Naive B cell (primary cell): Measurements from ENCODE around the gene SERPINA1. TPM values are rescaled to one million over a fixed set of nuclear protein-coding genes. Genes with fewer than 3 reads are reported as not detected.

Experiments
- ATAC-seq, 2 donors: fragments of 150-1000 bp; cut with Tn5 transposase; 2 replicates each; pipeline ENCODE4 v1.10.0; 2021; ENCODE audit warnings: low read depth in 2 of 2, mild to moderate bottlenecking in 2 of 2, moderate library complexity in 2 of 2
- DNase-seq: peaks from one replicate; pipeline ENCODE4 v3.0.0; 2022
- H3K27ac Mint-ChIP-seq, 6 donors: one replicate each; pipeline ENCODE4 v1.8.0; 2020 to 2022; ENCODE audit warnings: mild to moderate bottlenecking in 6 of 6, mixed read lengths in 6 of 6, moderate library complexity in 5 of 6, inconsistent platforms in 2 of 6
- H3K27me3 Mint-ChIP-seq, 3 donors: one replicate each; pipeline ENCODE4 v1.8.0; 2021 to 2022; ENCODE audit warnings: mixed read lengths in 3 of 3, mild to moderate bottlenecking in 1 of 3
- H3K36me3 Mint-ChIP-seq, 2 donors: one replicate each; pipeline ENCODE4 v1.8.0; 2020 to 2022; ENCODE audit warnings: mixed read lengths in 2 of 2, inconsistent platforms in 1 of 2, mild to moderate bottlenecking in 1 of 2
- H3K4me1 Mint-ChIP-seq, 3 donors: one replicate each; pipeline ENCODE4 v1.8.0; 2020 to 2022; ENCODE audit warnings: mixed read lengths in 3 of 3, inconsistent platforms in 1 of 3, mild to moderate bottlenecking in 1 of 3, moderate library complexity in 1 of 3
- H3K4me3 Mint-ChIP-seq, 8 donors: one replicate each; pipeline ENCODE4 v1.8.0; 2020 to 2022; ENCODE audit warnings: mild to moderate bottlenecking in 8 of 8, mixed read lengths in 8 of 8, moderate library complexity in 8 of 8, inconsistent platforms in 2 of 8
- H3K9me3 Mint-ChIP-seq, 7 donors: one replicate each; pipeline ENCODE4 v1.8.0; 2020 to 2022; ENCODE audit warnings: mixed read lengths in 7 of 7, mild to moderate bottlenecking in 5 of 7, inconsistent platforms in 2 of 7, moderate library complexity in 1 of 7
- polyA plus RNA-seq, 6 donors: library from polyadenylated mRNA; unstranded; fragments of 300-500 nt; fragmentation: Illumina TruSeq; gene quantifications; one replicate each; pipeline ENCODE4 v1.2.3, GENCODE V29; 2021; ENCODE audit warnings: low read depth in 6 of 6

The SERPINA1 gene
- polyA plus RNA-seq, 6 donors from 2014 or later, result 0.20 to 9.5 (median 2.1) TPM

- Mint-ChIP-seq H3K36me3 (no peaks in the 10 kb centered on the region), H3K27me3 (no peaks in the 10 kb centered on the region), H3K4me3 (no peak overlapping the region), H3K9me3 (no peaks in the 10 kb centered on the region), H3K4me1 (no peaks in the 10 kb centered on the region), H3K27ac (no peak overlapping the region)
- ATAC-seq, result no peak
- DNase-seq, result no peak
Observed at GRCh38 chr14:94385553-94386057, 2.8 kb downstream of the SERPINA1 start.

- DNase-seq, result no peak
- H3K4me3 Mint-ChIP-seq, result no peak overlapping the region
- peaks cover 0 to under 1% (median 0%) of the 10 kb centered on the region in 7 donors for H3K9me3 Mint-ChIP-seq
- no peaks in the 10 kb centered on the region for H3K4me1 Mint-ChIP-seq
- no peak for ATAC-seq
- H3K27me3 Mint-ChIP-seq, result no peaks in the 10 kb centered on the region
- no peak overlapping the region for H3K27ac Mint-ChIP-seq
- H3K36me3 Mint-ChIP-seq, result no peaks in the 10 kb centered on the region
Observed at GRCh38 chr14:94384342-94384741, 4.1 kb downstream of the SERPINA1 start.

GRCh38 chr14:94383777-94384176, 4.6 kb downstream of the SERPINA1 start:
- Mint-ChIP-seq H3K27me3 (no peaks in the 10 kb centered on the region), H3K9me3 (peaks cover 0 to 1% (median 0%) of the 10 kb centered on the region in 7 donors), H3K36me3 (no peaks in the 10 kb centered on the region), H3K4me1 (no peaks in the 10 kb centered on the region), H3K4me3 (no peak overlapping the region), H3K27ac (no peak overlapping the region)
- ATAC-seq, result no peak
- DNase-seq, result no peak

DNA sequence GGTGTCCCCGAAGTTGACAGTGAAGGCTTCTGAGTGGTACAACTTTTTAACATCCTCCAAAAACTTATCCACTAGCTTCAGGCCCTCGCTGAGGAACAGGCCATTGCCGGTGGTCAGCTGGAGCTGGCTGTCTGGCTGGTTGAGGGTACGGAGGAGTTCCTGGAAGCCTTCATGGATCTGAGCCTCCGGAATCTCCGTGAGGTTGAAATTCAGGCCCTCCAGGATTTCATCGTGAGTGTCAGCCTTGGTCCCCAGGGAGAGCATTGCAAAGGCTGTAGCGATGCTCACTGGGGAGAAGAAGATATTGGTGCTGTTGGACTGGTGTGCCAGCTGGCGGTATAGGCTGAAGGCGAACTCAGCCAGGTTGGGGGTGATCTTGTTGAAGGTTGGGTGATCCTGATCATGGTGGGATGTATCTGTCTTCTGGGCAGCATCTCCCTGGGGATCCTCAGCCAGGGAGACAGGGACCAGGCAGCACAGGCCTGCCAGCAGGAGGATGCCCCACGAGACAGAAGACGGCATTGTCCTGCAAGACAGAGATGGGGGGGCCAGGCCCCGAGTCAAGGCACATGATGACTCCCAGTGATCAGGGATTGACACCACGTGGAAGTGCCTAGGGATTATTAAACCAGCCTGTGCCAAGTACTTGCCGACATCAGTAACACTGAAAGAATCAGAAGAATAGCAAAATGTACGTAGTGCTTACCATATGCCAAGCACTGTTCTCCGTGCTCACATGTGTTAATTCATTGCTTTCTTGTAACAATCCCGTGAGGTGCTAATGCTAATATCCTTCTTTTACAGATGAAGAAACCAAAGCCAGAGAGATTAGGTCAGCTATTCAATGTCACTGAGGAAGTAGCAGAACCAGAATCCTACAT, 5.4 kb downstream of the SERPINA1 start:
- no peak overlapping the region for H3K27ac Mint-ChIP-seq
- DNase-seq (no peak), ATAC-seq (no peak)
- H3K36me3 Mint-ChIP-seq, result no peaks in the 10 kb centered on the region
- H3K4me1 Mint-ChIP-seq, result no peaks in the 10 kb centered on the region
- H3K9me3 Mint-ChIP-seq, result peaks cover 0 to 1% (median 0%) of the 10 kb centered on the region in 7 donors
- H3K27me3 Mint-ChIP-seq, result no peaks in the 10 kb centered on the region
- no peak overlapping the region for H3K4me3 Mint-ChIP-seq

- Mint-ChIP-seq H3K27ac (no peak overlapping the region), H3K36me3 (no peaks in the 10 kb centered on the region), H3K9me3 (peaks cover 0 to 1% (median 0%) of the 10 kb centered on the region in 7 donors), H3K4me1 (no peaks in the 10 kb centered on the region), H3K4me3 (no peak overlapping the region), H3K27me3 (peaks cover 0 to 5% (median 4%) of the 10 kb centered on the region in 3 donors)
- DNase-seq (no peak), ATAC-seq (no peak)
Observed at GRCh38 chr14:94382099-94382715, 6.2 kb downstream of the SERPINA1 start.

DNA sequence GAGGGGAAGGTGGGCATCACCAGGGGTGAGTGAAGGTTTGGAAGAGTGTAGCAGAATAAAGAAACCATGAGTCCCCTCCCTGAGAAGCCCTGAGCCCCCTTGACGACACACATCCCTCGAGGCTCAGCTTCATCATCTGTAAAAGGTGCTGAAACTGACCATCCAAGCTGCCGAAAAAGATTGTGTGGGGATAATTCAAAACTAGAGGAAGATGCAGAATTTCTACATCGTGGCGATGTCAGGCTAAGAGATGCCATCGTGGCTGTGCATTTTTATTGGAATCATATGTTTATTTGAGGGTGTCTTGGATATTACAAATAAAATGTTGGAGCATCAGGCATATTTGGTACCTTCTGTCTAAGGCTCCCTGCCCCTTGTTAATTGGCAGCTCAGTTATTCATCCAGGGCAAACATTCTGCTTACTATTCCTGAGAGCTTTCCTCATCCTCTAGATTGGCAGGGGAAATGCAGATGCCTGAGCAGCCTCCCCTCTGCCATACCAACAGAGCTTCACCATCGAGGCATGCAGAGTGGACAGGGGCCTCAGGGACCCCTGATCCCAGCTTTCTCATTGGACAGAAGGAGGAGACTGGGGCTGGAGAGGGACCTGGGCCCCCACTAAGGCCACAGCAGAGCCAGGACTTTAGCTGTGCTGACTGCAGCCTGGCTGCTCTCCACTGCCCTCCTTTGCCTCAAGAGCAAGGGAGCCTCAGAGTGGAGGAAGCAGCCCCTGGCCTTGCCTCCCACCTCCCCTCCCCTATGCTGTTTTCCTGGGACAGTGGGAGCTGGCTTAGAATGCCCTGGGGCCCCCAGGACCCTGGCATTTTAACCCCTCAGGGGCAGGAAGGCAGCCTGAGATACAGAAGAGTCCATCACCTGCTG, 7.0 kb downstream of the SERPINA1 start:
- Mint-ChIP-seq H3K27me3 (peaks cover 0 to 12% (median 6%) of the 10 kb centered on the region in 3 donors), H3K9me3 (peaks cover 0 to 1% (median 0%) of the 10 kb centered on the region in 7 donors), H3K4me1 (no peaks in the 10 kb centered on the region), H3K36me3 (no peaks in the 10 kb centered on the region), H3K4me3 (no peak overlapping the region), H3K27ac (no peak overlapping the region)
- DNase-seq (no peak), ATAC-seq (no peak)

- H3K9me3 Mint-ChIP-seq, result peaks cover 0 to 1% (median 0%) of the 10 kb centered on the region in 7 donors
- DNase-seq (no peak), ATAC-seq (no peak)
- no peaks in the 10 kb centered on the region for H3K4me1 Mint-ChIP-seq
- peak overlapping the region in 2 of 6 donors; percentile 9 to 25 for H3K27ac Mint-ChIP-seq
- no peaks in the 10 kb centered on the region for H3K36me3 Mint-ChIP-seq
- no peak overlapping the region for H3K4me3 Mint-ChIP-seq
- peaks cover 0 to 15% (median 6%) of the 10 kb centered on the region in 3 donors for H3K27me3 Mint-ChIP-seq
Observed at GRCh38 chr14:94380225-94381148, 7.9 kb downstream of the SERPINA1 start.

GRCh38 chr14:94379291-94380224, 8.8 kb downstream of the SERPINA1 start:
- Mint-ChIP-seq H3K27ac (peak overlapping the region in 1 of 6 donors; percentile 25), H3K27me3 (peaks cover 0 to 15% (median 6%) of the 10 kb centered on the region in 3 donors), H3K9me3 (peaks cover 0 to 1% (median 0%) of the 10 kb centered on the region in 7 donors), H3K4me1 (no peaks in the 10 kb centered on the region), H3K36me3 (no peaks in the 10 kb centered on the region), H3K4me3 (no peak overlapping the region)
- no peak for DNase-seq
- ATAC-seq, result no peak

DNA sequence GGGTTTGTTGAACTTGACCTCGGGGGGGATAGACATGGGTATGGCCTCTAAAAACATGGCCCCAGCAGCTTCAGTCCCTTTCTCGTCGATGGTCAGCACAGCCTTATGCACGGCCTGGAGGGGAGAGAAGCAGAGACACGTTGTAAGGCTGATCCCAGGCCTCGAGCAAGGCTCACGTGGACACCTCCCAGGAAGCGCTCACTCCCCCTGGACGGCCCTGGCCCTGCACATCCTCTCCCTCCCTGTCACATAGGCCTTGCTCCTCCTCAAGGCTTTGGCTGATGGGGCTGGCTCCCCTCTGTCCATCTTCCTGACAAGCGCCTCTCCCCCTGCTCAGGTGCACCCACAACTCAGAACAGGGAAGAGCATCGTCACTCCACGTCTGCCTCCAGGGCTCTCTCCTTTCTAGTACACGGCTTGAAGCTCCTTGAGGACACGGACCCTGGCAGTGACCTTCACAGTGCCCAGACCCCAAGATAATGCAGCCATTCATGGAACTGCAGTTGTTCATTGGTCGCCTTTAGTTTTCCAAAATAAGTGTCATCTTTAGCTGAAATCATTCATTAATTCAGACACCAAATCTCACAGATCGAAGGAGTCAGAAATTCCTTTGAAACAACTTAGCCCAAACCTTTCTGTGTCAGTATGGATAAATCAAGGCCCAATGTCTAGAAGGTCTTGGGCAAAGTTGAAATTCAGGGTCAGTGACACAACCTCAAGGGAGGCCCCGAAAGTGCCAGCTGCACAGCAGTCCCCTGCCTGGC, 9.7 kb downstream of the SERPINA1 start:
- Mint-ChIP-seq H3K27ac (no peak overlapping the region), H3K4me1 (no peaks in the 10 kb centered on the region), H3K9me3 (peaks cover 0 to 1% (median 0%) of the 10 kb centered on the region in 7 donors), H3K4me3 (peak overlapping the region in 1 of 8 donors; percentile 64), H3K27me3 (peaks cover 0 to 15% (median 6%) of the 10 kb centered on the region in 3 donors), H3K36me3 (no peaks in the 10 kb centered on the region)
- ATAC-seq (no peak), DNase-seq (no peak)

- no peak overlapping the region for H3K27ac Mint-ChIP-seq
- no peaks in the 10 kb centered on the region for H3K36me3 Mint-ChIP-seq
- no peaks in the 10 kb centered on the region for H3K4me1 Mint-ChIP-seq
- H3K9me3 Mint-ChIP-seq, result peaks cover 0 to 1% (median 0%) of the 10 kb centered on the region in 7 donors
- H3K4me3 Mint-ChIP-seq, result no peak overlapping the region
- H3K27me3 Mint-ChIP-seq, result peaks cover 0 to 15% (median 6%) of the 10 kb centered on the region in 3 donors
- DNase-seq (no peak), ATAC-seq (no peak)
Observed at GRCh38 chr14:94377866-94378470, 10.4 kb downstream of the SERPINA1 start.
